Activated gamma-delta T cell treated with anti-CD3 and anti-CD28 coated beads, Interleukin-2, amount 50 U/mL, for 16 hours (primary cell): ENCODE measurements around the gene NELL2.
"Not testable (repeated sequence)": the region's sequence is repeated elsewhere in the genome, so short reads cannot be mapped to it uniquely, and the experiment has no call there.

ENCODE experiments used
- DNase-seq: peaks from one replicate; pipeline ENCODE4 v3.0.0-alpha.2; 2020; ENCODE audit warnings: low read depth

NELL2 gene

DNA sequence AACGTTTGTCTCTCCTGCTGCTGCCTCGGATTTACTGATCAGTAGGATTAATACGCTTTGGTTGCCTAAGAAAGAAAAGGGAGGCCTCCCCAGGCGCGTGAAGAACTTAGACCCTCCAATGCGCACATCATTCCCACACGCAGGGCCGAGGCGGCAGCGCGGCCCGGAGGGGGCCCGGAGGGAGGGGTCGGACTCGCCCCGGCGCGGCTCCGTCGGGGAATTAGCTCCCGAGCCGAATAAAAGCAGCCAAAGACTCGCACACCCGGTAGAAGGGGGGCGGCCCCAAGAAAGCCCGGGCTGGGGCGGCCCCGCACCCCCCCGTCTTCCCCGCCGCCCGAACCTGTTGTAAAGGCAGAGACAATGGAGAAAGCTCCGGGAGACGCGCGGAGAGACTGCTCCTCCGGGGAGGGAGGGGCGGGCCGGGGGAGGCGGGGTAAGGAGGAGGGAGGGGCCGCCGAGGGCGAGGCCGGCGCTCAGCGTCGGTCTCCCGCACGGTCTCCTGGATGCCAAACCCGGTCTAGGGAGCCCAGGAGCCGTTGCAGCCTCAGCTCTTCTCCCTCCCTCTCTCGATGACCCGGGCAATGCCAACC, at the start of gene NELL2:
TSS of gene NELL2 (minus strand) at position 362 of the 590 bp plus-strand sequence. CDS start 446 bp downstream, outside the sequence.
- DNase-seq: peak; percentile 47

DNA sequence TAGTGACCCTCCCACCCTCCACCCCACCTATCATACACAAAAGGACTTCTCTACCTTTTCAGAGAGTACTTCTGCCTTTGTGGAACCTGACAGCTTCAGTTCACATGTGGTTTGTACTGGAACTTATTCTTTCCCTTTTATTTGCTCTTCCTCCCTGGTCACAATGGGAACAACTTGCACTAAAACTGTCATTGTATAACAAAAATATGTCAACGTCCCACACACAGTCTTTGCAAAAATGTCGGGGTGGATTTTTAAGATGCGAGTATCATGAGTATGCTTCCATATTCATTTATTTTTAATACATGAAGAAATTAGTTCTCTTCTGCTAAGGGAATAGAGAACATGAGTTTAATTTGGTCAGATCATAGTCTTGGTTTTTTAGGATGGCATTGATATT, 45.6 kb upstream of the NELL2 start:
- DNase-seq: no peak

DNA sequence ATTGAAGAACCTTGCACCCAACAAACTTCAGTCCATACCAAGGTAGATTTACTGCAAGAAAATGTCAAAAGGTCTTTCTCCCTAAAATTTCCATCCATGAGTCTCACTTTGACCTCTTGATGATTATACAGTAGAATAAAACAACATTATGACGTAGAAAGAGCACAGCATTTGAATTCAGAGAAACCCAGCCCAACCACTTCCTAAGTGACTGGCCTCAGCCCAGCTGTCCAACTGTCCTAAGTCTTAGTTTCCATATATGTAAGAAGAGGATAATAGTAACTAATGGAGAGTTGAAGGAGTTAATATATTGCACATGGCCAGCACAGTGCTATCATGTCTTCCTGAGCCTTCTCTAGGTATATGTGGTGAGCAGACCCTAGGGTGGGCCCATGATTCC, 41.0 kb upstream of the NELL2 start:
- DNase-seq: no peak

DNA sequence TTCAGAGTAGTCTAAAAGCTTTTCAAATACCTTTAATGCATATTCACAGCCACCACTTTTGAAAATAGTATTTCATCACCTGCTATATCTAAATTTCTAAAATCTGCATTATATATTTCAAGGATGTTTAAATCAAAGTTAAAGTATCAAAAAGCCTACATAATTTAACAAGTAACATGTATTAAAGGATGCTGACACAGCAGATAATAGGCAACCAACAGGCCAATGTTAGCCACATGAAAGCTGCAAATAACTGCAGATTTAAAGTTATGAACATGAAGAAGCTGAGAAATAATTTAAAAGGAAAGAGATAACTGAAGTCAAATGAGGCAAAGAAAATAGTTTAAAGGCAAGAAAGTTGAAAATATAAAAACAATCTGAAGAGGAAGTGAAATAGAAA, 39.8 kb upstream of the NELL2 start:
- DNase-seq: no peak

DNA sequence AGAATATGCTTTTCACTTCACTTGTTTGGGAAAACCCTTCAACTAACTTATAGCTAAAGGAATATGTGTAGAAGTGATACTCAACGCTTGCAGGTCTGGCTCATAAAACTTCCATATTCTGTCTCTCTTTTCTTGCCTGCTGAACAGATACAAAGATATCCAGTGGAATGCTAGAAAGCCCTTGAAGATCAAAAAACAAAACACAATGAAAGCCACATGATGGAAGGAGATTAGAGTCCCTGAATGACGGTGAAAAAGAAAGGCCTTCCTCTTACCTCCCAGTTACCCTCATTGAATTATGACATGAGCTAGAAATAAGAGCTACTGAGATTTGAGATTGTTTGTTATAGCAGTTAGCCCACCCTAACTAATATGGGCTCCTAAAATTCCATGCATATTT, 28.2 kb upstream of the NELL2 start:
- DNase-seq: no peak

DNA sequence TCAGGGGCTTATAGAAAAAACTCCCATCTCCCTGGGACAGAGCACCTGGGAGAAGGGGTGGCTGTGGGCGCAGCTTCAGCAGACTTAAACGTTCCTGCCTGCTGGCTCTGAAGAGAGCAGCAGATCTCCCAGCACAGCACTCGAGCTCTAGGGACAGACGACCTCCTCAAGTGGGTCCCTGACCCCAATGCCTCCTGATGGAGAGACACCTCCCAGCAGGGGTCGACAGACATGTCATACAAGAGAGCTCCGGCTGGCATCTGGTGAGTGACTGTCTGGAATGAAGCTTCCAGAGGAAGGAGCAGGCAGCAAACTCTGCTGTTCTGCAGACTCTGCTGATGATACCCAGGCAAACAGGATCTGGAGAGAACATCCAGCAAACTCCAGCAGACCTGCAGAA, 22.0 kb upstream of the NELL2 start:
- DNase-seq: not testable (repeated sequence)

DNA sequence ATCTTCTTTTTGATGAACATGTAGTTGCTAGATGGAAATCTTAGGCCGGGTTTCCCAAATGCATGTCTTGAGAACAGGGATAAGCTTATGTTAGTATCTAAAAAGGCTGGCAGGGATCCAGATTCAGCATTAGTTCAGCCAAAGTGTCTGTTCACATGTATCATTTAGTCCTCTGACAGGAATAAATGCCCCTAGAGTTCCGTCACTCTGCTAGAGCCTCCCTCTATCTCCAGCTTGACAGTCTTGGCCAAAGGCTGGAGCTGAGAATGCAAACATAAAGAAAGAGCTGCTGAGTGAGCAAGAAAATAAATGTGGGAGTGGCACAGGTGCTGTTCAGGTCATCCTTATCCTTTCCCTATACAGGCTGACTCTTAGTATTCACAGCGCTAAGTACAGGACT, 13.8 kb upstream of the NELL2 start:
- DNase-seq: no peak

DNA sequence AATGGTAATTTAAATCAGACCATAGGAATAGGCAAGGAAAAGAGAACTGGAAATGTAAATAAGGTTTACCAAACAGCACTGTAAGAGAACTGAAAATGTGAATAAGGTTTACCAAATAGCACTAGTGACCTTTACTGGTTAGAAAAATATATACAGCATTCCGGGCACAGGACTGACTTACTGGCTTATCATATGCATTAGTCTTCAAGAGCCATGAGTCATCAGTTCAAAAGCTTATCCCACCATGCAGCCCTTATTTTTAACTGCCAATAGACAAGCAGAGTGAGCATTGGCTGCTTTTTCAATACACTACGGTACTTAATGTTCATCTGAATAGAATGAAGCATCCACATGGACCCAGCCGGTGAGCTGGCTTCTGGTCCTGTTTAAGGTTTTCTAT, 13.0 kb upstream of the NELL2 start:
- DNase-seq: no peak

DNA sequence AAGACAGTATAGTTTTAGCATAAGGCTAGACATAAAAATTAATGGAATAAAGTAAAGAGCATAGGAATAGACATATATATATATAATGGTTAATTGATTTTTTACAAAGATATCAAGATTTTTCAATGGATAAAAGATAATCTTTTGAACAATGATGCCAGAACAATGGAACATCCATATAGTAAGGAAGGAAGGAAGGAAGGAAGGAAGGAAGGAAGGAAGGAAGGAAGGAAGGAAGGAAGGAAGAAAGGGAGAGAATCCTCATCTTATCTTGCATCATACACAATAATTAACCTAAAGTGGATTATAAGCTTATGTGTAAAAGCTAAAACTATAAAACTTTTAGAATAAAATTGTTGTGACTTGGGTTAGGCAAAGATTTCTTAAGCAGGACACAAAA, 9.8 kb upstream of the NELL2 start:
- no peak for DNase-seq

DNA sequence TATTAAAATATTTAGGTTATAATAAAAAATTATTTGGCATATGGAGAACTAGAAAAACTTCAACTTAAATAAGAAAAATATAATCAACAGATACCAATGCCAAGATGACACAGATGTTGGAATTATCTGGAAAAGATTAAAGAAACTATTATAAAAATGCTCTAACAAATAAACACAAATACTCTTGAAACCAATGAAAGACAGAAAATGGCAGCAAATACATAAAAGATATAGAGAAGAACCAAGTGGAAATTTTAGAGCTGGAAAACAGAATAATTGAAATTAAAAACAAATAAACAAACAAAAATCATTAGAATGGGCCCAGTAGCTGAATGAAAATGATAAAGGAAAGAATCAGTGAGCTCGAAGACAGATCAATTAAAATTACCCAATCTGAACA, 5.1 kb upstream of the NELL2 start:
- DNase-seq: no peak

DNA sequence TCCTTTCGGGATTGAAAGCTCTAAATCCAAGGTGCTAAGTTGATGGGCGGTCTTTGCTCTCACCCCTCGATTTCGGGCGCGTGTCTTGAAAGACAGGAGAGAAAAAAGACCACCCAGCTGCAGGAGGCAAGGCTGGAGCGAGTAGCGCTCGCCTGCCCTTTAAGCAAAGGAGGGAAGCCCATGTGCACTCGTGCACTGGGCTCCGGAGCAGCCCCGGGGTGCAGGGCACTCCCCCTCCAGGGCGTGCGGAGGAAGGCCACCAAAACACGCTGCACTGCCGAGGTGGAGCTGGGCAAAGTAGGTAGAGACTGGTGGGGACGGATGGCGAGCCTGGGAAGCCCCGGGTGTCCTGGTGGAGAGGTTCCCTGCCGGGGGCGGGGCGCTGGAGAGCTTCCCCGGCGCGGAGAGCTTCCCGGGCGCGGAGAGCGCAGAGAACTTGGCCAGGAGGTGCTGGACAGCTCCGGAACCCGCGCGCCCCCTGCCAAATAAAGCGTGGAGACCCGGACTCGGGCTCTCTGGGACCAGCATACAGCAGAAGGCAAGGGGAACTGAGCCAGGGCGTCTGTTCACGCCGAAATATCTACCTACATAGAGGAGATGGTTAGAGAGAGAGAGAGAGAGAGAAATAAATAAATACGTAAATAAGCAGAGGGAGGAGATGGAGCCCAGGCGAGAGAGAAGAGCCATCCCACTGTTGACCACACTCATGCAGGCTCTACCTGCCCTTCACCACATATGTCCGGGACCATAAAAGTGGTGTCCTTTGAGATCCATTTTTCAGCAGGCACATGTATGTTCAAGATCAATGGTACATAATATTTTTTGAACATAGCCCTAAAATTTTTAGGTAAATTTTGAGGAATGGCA, 662 bp upstream of the NELL2 start:
- peak; percentile 30 for DNase-seq

DNA sequence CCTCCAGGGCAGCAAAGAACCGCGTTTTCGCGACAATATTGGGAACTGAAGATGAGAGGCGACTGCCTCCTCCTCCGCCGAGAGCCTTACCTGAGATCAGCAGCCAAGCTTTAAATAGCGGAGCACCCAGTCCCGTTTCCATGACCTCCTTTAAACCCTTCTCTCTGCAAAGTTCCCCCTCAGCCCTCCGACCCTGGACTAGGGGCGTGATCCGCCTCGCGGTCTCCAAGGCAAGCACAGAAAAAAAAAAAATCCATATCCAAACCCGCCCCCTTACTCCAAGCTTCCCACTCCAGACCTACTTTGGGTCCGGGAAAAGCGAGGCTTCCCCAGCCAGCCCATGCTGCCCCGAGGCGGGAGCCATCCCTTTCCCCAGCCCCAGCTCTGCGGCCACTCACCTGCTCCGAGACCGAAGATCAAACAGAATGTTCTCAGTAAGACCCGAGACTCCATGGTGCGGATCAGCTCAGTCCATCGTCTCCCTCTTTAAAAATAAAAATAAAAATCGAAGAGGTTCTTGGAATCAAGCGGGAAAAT, 630 bp downstream of the NELL2 start:
- DNase-seq: no peak

DNA sequence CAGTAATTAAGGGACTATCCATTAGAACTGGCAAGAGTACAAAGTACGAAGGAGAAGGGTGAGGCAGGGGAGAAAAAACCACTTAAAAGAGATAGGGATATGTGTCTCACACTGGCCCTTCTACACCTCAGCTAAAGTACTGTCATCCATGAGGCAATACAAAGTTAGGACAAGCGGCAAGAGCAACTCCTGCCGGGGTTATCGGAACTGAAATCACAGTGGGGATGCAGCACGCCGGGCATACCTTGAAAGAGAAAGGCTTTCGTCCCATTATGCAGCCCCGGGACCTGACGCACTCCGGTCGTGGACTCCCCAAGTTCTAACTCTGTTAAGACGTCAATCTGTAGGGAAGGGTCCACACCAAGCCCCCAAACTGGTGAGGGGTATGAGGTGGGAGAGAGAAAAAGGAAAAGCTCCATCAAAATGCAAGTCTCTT, 1.1 kb downstream of the NELL2 start:
- DNase-seq: no peak

DNA sequence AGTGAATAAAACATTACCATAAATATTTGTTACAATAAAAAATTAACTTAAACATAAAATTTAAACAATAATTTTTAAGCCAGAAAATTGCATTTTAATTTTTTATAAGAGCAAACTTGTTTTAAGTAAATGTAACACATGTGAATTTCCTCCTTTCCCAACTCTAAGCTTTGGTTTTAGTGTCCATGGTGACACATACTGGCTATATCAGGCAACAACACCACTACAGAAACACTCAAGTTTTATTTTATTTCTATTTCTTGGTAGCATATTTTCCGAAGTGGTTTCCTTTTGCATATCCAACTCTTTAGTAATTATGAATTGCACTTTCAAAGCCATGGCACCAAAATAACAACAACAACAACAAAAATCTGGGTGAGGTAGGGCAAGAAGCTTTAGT, 2.2 kb downstream of the NELL2 start:
- DNase-seq: no peak

DNA sequence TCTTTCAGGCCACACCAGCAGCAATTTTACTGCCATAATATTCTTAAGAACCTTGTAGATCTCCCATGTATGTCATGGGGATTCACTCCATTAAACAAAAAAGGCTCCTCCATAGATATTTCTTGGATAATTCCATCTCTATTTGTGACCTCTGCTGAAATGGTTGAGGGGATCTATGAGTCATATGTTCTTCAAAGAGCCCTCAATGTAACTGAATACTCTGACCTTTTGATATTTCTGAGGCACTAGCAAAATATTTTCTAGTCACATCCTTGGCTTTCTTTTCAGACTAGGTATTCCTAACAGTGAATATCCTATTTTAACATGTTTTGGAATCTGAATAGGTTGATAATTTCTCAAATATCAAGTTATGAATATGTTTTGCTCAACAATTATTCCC, 6.6 kb downstream of the NELL2 start:
- no peak for DNase-seq

DNA sequence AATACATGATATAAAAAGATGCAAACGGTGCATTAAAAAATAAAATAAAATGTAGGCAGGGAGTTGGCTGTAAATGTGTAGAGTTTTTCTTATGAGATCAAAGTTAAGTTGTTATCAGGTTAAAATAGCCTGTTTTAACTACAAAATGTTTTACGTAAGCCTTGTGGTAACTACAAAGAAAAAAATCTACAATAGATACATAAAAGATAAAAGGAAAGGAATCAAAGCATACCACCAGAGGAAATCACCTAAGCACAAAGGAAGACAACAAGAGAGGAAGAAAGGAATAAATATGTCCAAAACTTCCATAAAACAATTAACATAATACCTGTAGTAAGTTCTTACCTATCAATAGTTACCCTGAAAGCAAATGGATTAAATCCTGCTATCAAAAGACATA, 12.2 kb downstream of the NELL2 start:
- DNase-seq: no peak

DNA sequence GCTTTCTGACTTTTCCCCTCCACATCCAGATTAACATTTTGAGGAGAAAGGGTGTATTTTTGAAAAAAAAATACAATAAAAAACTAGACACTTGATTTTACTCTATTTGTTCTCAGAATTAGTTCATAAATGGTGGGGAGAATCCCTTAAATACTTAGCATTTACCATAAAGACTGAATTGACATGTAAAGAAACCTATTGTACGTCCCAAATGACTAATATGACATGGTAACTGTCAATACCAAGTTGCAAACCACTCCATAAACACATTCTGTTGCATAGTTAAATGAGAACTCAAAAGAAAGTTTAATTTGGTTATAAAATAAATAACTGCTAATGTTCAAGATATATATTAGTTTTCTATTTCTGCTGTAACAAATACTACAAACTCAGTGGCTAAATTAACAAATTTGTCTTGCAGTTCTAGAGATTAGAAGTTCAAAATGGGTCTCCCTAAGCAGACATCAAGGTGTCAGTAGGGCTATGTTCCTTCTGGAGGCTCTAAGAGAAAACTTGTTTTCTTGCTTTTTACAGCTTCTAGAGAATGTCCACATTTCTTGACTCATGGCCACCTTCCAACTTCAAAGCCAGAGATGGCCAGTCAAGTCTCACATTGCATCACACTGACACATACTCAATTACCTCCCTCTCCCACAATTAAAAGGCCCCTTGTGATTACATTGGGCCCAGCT, 16.0 kb downstream of the NELL2 start:
- no peak for DNase-seq

DNA sequence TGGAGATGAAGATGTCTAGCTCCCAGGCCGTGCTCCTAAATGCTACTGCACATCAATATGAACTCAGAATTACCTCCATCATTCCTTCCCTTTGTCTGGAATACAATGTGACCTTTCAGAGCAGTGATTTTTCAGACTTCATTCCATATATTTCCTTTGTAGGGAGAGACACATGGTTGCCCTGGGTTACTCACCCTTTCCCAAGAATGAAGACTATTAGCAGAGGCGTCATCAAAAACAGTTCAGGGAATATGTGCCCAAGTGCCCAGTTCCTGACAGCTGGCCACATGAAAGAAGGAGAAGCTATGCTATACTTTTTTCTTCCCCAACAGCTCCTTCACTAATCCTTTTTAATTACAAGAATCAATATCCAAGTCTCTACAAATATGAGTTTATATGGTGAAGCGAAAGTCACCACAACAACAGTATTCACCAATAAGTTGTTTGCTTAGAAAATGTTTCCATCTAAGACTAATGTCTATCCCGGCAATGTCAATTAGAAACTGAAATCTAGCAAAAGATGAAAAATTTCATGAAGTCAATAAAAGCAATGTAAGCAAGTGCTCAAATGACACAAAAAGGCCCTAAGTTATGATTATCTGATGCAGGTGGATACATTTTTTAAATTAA, 17.8 kb downstream of the NELL2 start:
- DNase-seq: no peak

DNA sequence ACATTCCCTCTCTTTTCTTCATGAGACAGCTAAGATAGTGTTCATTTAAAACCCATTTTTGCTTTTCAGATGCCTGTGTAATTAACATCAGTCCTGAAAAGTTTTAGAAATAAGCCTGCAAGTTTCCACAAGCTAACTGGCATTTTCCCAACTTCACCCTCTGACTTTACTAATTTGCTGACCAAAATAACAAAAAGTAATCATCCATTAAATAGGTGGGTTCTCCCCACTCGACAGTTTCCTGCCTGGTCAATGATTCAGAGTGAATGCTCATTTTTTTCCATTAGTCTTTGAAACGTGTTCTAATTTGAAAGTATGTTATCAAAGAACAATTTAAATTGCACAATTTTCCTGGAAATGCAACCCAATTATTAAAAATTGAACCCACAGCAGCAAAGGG, 23.6 kb downstream of the NELL2 start:
- no peak for DNase-seq

DNA sequence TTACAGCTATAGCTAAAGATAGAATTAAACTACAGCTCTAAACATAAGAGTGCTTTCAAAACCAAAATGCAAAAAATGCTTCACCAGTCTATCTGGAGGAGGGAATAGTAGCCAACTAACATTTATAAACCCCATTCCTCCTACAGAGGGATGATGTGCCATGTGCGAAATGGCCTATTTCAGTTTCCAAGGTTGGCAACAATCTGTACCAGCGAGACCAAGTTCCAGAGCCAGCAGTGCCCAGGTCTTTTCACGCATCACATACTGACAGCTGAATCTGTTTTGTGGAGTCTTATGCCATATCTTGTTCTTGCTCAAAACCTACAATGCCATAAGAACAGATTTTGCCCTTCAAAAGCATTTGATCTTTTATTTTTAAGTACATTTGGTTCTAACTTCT, 24.5 kb downstream of the NELL2 start:
- no peak for DNase-seq

DNA sequence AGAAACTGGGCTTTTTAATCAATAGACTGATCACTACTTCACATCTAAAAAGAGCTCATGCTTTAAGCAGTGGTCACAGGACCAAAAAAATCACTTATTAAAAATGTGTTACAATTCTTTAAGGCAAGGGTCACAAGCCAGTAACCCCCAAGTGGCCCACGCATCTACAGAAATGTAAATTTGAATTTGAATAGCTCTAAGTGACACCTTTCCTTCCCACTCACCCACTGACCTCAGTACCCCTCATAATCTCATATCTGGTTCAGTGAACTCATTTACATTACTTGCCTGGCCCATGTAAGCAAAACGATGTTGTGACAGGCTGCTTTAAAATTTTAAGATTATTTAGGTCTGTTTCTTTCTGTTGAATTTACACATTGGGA, 27.4 kb downstream of the NELL2 start:
- DNase-seq: no peak

DNA sequence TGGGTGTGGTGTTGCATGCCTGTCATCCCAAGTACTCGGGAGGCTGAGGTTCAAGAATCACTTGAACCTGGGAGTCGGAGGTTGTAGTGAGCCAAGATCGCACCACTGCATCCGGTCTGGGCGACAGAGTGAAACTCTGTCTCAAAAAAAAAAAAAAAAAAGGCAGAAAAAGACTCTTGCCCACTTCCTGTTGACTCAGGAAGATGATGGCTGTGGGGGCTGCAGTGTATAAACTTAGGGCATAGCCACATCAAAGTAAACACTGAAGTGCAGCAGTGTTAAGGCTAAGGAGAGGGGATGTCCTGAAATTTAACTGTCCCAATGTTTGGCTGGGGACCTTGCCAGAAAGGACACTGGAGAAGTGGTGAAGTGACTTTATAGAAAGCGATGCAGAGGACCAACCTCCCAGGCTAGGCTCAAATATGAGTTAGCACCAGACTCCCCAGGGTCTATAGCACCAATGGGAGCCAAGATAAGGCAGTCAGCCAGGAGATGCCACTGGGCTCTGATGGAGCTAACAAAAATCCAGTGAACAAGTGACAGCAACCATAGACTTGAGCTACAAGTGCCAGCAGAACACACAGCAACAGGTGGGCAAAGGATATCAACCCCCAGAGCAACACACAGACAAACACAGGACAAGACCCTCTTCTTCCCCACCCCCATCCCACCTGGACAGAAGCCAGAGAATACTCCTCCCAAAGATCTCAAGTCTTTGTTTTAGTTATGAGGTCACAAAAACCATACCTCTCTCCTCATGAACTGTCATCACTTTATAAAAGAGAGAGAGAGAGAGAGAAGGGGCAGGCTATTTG, 28.0 kb downstream of the NELL2 start:
- DNase-seq: peak; percentile 54
